ENCODE data around the gene ID1. TPM values are rescaled to one million over a fixed set of nuclear protein-coding genes. Genes with fewer than 3 reads are reported as not detected.

Gene ID1
- total and polyA plus RNA-seq, 2 of the 13 experiments (the other 11 are each of a cell fraction or from before 2014, with no cell fraction given) = 320 to 419 TPM

- no peak; a peak in 1 of 4 replicates for TF ChIP-seq KLF16 (CRISPR knock-in tag; IDR thresholded peaks at IDR 0.05)
- no peak for TF ChIP-seq CREBL2 (CRISPR knock-in tag; IDR thresholded peaks at IDR 0.05; ENCODE audit: borderline replicate concordance)
- TF ChIP-seq RBAK (CRISPR knock-in tag; IDR thresholded peaks at IDR 0.05) = no peak
- no peak for TF ChIP-seq NR3C1 (CRISPR knock-in tag; IDR thresholded peaks at IDR 0.05)
- no peak for TF ChIP-seq ZNF142 (CRISPR knock-in tag; IDR thresholded peaks at IDR 0.05)
- peak; percentile 71; the same call in 1 of the 2 replicates for TF ChIP-seq HDAC2 (CRISPR knock-in tag; IDR thresholded peaks at IDR 0.05)
- TF ChIP-seq CBX5 (CRISPR knock-in tag; IDR thresholded peaks at IDR 0.05; ENCODE audit: borderline replicate concordance) = peak; percentile 66; the same call in 1 of the 2 replicates
- TF ChIP-seq ZNF563 (CRISPR knock-in tag; IDR thresholded peaks at IDR 0.05) = no peak
- no peak for TF ChIP-seq REXO4 (CRISPR knock-in tag; IDR thresholded peaks at IDR 0.05; ENCODE audit: borderline replicate concordance)
- TF ChIP-seq CBFB (CRISPR knock-in tag; IDR thresholded peaks at IDR 0.05) = no peak
- TF ChIP-seq TFE3 (CRISPR knock-in tag; IDR thresholded peaks at IDR 0.05) = no peak
- no peak for TF ChIP-seq SMAD1 (CRISPR knock-in tag; IDR thresholded peaks at IDR 0.05; ENCODE audit: borderline replicate concordance, low read depth)
- no peak for TF ChIP-seq KDM6A (CRISPR knock-in tag; IDR thresholded peaks at IDR 0.05; ENCODE audit: low read depth)
- no peak for TF ChIP-seq GMEB1 (CRISPR knock-in tag; IDR thresholded peaks at IDR 0.05; ENCODE audit: borderline replicate concordance)
- no peak for TF ChIP-seq ZNF597 (CRISPR knock-in tag; IDR thresholded peaks at IDR 0.05)
- no peak for TF ChIP-seq SIX4 (CRISPR knock-in tag; IDR thresholded peaks at IDR 0.05)
- no peak for TF ChIP-seq FOXA1 (IDR thresholded peaks at IDR 0.05)
- TF ChIP-seq FOXA1 (CRISPR knock-in tag; IDR thresholded peaks at IDR 0.05) = no peak
- no peak for TF ChIP-seq ZNF629 (CRISPR knock-in tag; conservative IDR thresholded peaks at IDR 0.05)
Measured at GRCh38 chr20:31560094-31560745, 44.9 kb upstream of the ID1 start (continued).

Measured in HepG2 (cell line).